Activated naive CD4-positive, alpha-beta T cell treated with anti-CD3 and anti-CD28 coated beads, Interleukin-2, amount 10 ng/mL, durations not matched to agents 7 days and 5 days (primary cell): ENCODE data around the gene FSTL4.
A peak's percentile ranks its signal among the peaks of the same experiment; 100 is the strongest.
"Not testable (repeated sequence)": the region's sequence is repeated elsewhere in the genome, so short reads cannot be mapped to it uniquely, and the experiment has no call there.

Source experiments
- CTCF ChIA-PET: fragments of 350-600 bp; sonication (Branson Sonifier 250); formaldehyde crosslinking; loops from one replicate; lab custom pipeline; 2021; ENCODE audit warnings: antibody characterized with exemption; lab: Charles Lee
- DNase-seq: peaks from one replicate; pipeline ENCODE4 v3.0.0-alpha.2; 2020
- H3K27ac Mint-ChIP-seq: one replicate; pipeline ENCODE4 v1.8.0; 2021; ENCODE audit warnings: mild to moderate bottlenecking, moderate library complexity, mixed read lengths
- H3K27me3 Mint-ChIP-seq: one replicate; pipeline ENCODE4 v1.8.0; 2021; ENCODE audit warnings: mild to moderate bottlenecking, mixed read lengths
- H3K36me3 Mint-ChIP-seq: one replicate; pipeline ENCODE4 v1.8.0; 2021; ENCODE audit warnings: mixed read lengths
- H3K4me1 Mint-ChIP-seq: one replicate; pipeline ENCODE4 v1.8.0; 2021; ENCODE audit warnings: mixed read lengths
- H3K4me3 Mint-ChIP-seq: one replicate; pipeline ENCODE4 v1.8.0; 2021; ENCODE audit warnings: mild to moderate bottlenecking, moderate library complexity, mixed read lengths
- H3K9me3 Mint-ChIP-seq: one replicate; pipeline ENCODE4 v1.8.0; 2021; ENCODE audit warnings: mixed read lengths

Gene FSTL4

DNA sequence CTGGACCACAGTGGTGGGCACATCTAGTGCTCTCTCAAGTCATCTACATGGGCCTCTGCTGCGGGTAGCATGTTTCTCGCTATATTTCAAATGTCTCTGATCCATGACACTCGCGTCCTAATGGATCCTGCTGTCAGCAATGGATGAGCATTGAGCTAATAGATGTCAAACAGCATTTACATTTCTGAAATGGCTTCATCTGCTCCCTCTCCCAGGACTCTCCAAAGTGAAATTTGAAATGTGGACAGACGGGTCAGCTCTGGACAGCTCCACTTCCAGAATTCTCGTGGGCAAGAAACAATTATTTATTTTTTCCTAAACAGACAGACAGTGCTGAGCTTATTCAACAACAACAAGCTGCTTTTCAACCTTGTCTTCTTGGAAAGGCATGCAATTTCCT is 58.1 kb downstream of the FSTL4 start:
- Mint-ChIP-seq H3K27me3 (peaks cover 48% of the 10 kb centered on the region), H3K9me3 (no peaks in the 10 kb centered on the region), H3K4me3 (no peak overlapping the region), H3K36me3 (no peaks in the 10 kb centered on the region), H3K27ac (no peak overlapping the region), H3K4me1 (no peaks in the 10 kb centered on the region)
- DNase-seq: no peak
- CTCF ChIA-PET: no interaction called here

DNA sequence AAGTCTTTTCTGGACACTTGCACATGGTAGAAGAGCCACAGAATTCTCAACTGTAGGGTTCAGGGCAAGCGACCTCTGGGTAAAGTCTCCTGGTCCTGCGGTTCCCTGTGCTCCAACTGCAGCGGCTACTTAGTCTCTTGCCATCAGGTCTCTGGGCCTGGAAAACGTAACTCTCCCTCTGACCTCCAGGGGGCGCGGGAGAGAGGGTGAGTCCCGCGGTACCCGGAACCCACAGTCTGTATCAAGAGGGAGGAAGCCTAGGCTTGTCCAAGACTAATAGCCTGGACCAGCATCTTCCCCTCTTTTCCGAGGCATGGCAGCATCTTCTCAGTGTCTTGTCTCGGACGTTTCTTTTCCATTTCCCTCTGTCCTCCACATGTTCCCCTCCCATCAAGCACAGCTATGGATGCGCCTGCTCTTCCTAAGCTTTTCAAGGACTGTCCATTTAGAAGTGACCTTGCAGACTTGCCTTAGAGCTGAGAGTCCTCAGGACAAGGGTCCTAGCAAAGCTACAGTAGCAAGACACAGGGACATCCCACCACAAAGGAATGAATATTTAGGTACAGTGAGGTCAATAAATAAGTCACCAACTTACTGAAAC is 59.3 kb downstream of the FSTL4 start:
- no peaks in the 10 kb centered on the region for H3K36me3 Mint-ChIP-seq
- H3K27me3 Mint-ChIP-seq: peaks cover 39% of the 10 kb centered on the region
- no peak overlapping the region for H3K4me3 Mint-ChIP-seq
- CTCF ChIA-PET: interaction anchor here (0.8 to 1.5 kb wide), 6 partner anchors 23 to 392 kb away, joined by 3 to 4 read pairs (median 3); partner anchors contain the start of gene FSTL4
- no peak overlapping the region for H3K27ac Mint-ChIP-seq
- no peaks in the 10 kb centered on the region for H3K9me3 Mint-ChIP-seq
- DNase-seq: peak; percentile 73
- no peaks in the 10 kb centered on the region for H3K4me1 Mint-ChIP-seq

DNA sequence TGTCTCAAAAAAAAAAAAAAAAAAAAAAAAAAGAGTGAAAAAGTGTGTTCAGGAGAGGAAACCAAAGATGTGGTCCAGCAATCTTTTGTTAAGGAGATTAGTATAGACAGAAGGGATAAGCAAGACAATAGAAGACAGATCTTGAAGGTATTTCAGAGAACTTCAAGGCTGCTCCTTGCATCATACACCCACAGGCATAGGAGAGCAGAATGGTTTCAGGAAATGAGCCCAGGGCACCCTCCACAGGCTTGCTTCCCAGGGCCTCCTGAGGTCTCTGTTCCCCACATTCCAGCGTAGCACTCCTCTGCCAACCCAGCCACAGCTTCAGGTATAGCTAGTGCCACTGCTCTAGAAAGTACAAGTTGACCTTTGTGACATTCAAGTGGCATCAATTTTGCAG is 65.8 kb downstream of the FSTL4 start:
- H3K4me1 Mint-ChIP-seq: no peaks in the 10 kb centered on the region
- no peak overlapping the region for H3K27ac Mint-ChIP-seq
- CTCF ChIA-PET: no interaction called here
- H3K9me3 Mint-ChIP-seq: no peaks in the 10 kb centered on the region
- DNase-seq: no peak
- H3K36me3 Mint-ChIP-seq: no peaks in the 10 kb centered on the region
- H3K4me3 Mint-ChIP-seq: no peak overlapping the region
- H3K27me3 Mint-ChIP-seq: peaks cover 25% of the 10 kb centered on the region

DNA sequence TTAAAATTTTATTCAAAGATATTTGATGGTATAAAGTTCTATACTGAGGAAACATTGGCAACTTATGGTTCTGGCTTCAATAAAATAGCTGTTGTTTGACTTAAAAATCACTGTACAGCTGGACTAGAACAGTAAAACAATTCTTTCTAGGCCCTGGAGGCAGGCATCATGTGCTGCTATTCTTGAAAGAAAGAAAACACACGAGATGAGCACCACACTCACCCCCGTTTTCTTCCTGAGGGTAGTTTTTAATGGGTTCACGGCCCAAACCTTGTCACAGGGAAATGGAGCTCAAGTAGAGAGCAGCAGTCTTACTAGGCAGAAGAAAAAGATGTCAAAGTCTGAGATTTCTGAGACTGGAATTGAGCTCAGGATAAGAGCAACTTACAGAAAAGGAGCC is 68.0 kb downstream of the FSTL4 start:
- no peaks in the 10 kb centered on the region for H3K4me1 Mint-ChIP-seq
- CTCF ChIA-PET: no interaction called here
- peaks cover 38% of the 10 kb centered on the region for H3K27me3 Mint-ChIP-seq
- no peak for DNase-seq
- no peaks in the 10 kb centered on the region for H3K9me3 Mint-ChIP-seq
- H3K27ac Mint-ChIP-seq: no peak overlapping the region
- no peak overlapping the region for H3K4me3 Mint-ChIP-seq
- no peaks in the 10 kb centered on the region for H3K36me3 Mint-ChIP-seq

DNA sequence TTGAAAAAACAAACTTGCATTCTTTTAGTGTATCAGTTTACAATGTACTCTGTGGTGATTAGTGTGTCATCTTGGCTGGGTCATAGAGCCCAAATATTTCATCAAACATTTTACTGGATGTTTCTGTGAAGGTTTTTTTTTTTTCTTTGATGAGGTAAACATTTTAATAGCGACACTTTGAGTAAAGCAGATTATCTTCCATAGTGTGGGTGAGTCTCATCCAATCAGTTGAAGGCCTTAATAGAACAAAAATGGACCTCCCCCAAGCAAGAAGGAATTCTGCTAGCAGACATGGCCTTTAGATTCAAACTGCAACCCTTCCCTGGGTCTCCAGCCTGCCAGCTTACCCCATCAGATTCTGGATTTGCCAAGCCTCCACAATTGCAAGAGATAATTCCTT is 72.5 kb downstream of the FSTL4 start:
- Mint-ChIP-seq H3K4me1 (no peaks in the 10 kb centered on the region), H3K9me3 (no peaks in the 10 kb centered on the region), H3K27me3 (peaks cover 32% of the 10 kb centered on the region), H3K36me3 (no peaks in the 10 kb centered on the region), H3K4me3 (no peak overlapping the region), H3K27ac (no peak overlapping the region)
- DNase-seq: no peak
- CTCF ChIA-PET: interaction anchor here (1.0 kb wide), 1 partner anchor 10 kb away, joined by 6 read pairs; no protein-coding TSS in a partner anchor

DNA sequence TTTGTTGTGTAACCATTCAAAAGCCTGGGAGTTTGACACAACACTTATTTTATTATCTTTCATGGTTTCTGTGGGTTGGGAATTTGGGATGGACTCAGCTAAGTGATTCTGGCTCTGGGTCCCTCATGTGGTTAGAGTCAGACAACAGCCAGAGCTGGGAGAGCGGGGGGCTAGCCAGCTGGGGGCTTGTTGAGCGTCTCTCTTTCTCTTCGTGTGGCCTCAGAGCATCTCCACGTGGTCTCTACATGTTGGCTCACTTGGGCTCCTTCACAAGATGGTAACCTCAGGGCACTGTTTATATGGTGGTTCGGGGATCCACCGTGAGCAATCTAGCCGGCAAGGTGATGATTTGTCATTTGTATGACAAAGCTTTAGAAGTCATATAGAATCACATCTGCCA is 73.6 kb downstream of the FSTL4 start:
- CTCF ChIA-PET: interaction anchor here (1.0 kb wide), 1 partner anchor 11 kb away, joined by 6 read pairs; no protein-coding TSS in a partner anchor
- Mint-ChIP-seq H3K36me3 (no peaks in the 10 kb centered on the region), H3K27me3 (peaks cover 32% of the 10 kb centered on the region), H3K4me1 (no peaks in the 10 kb centered on the region), H3K4me3 (no peak overlapping the region), H3K9me3 (no peaks in the 10 kb centered on the region), H3K27ac (no peak overlapping the region)
- no peak for DNase-seq

DNA sequence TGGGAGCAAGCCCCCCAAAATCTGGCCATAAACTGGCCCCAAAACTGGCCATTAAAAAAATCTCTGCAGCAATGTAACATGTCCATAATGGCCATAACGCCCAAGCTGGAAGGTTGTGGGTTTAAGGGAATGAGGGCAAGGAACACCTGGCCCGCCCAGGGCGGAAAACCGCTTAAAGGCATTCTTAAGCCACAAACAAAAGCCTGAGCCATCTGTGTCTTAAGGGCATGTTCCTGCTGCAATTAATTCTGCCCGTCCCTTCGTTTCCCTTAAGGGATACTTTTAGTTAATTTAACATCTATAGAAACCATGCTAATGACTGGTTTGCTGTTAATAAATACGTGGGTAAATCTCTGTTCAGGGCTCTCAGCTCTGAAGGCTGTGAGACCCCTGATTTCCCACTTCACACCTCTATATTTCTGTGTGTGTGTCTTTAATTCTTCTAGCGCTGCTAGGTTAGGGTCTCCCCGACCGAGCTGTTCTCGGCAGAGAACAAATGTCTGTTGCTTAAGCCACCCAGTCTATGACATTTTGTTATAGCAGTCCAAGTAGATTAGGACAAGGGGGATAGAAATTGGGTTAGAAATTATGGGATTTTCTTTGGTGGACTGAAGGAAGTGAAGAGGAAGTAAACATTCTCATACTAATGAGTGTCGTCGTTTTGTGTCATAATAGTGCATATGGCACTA is 77.0 kb downstream of the FSTL4 start:
- not testable (repeated sequence) for DNase-seq
- peaks cover 16% of the 10 kb centered on the region for H3K27me3 Mint-ChIP-seq

DNA sequence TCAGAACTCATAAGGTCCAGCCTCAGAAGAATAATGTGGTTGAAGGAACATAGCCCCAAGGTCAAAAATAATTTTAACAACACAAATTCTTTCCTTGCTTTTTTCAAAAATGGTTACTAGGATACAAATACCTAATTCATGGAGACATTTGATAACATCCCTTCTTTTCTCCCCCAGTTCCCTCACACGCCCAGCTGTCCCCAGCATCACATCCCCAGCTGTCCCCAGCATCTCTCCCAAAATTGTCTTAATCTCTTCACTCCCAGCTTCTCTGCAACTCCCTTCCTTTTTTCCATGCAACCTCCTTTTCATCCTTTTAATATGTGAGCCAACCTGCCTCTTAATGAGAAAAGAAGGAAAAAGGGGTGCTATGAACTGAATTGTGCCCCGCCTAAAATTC is 77.8 kb downstream of the FSTL4 start:
- Mint-ChIP-seq H3K27ac (no peak overlapping the region), H3K4me3 (no peak overlapping the region), H3K36me3 (no peaks in the 10 kb centered on the region), H3K9me3 (no peaks in the 10 kb centered on the region), H3K4me1 (no peaks in the 10 kb centered on the region), H3K27me3 (peaks cover 10% of the 10 kb centered on the region)
- CTCF ChIA-PET: no interaction called here
- DNase-seq: no peak

More for the DNA sequence above, 77.0 kb downstream of the FSTL4 start:
- H3K9me3 Mint-ChIP-seq, CTCF ChIA-PET, H3K4me3 Mint-ChIP-seq, H3K36me3 Mint-ChIP-seq, H3K27ac Mint-ChIP-seq, H3K4me1 Mint-ChIP-seq: not testable (repeated sequence)

DNA sequence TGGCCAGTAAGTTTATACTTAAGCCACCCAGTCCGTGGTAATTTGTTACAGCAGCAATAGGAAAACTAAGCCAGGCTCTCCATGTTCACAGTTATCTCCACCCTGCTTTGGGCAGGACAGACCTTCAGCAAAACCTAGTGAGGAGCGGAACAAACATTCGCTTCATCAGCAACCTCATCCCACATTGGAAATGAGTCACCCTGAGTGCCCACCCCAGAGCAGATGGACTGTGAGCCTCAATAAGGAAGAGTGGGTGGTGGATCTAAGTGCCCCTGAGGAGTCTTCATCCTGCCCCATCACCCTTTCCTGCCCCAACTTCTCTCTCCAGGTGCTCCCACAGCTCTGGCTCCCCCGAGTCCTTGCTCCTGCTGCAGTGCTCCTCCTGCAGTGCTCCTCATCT is 78.8 kb downstream of the FSTL4 start:
- no peaks in the 10 kb centered on the region for H3K4me1 Mint-ChIP-seq
- no peak for DNase-seq
- no peaks in the 10 kb centered on the region for H3K36me3 Mint-ChIP-seq
- CTCF ChIA-PET: no interaction called here
- H3K27ac Mint-ChIP-seq: no peak overlapping the region
- H3K4me3 Mint-ChIP-seq: no peak overlapping the region
- peaks cover under 1% of the 10 kb centered on the region for H3K27me3 Mint-ChIP-seq
- no peaks in the 10 kb centered on the region for H3K9me3 Mint-ChIP-seq

DNA sequence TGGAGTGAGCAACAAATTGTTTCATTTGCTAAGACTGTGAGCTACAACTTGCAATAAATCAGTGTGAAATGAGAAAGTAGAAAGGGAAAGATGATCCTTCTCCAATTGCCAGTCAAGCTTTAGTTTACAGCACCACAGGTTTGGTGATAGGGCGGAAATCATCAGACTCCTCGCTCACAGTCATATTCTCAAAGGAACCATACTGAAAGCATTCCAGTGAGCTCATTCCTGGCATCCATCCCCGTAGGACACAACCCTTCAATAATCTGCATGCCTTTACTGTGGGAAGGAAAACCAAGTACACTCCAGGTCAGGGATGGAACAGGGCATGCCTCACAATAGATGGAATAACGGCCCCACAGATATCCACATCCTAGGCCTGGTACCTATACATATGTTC is 80.7 kb downstream of the FSTL4 start:
- no peaks in the 10 kb centered on the region for H3K36me3 Mint-ChIP-seq
- CTCF ChIA-PET: no interaction called here
- no peak overlapping the region for H3K27ac Mint-ChIP-seq
- DNase-seq: no peak
- no peaks in the 10 kb centered on the region for H3K4me1 Mint-ChIP-seq
- H3K4me3 Mint-ChIP-seq: no peak overlapping the region
- no peaks in the 10 kb centered on the region for H3K9me3 Mint-ChIP-seq
- H3K27me3 Mint-ChIP-seq: no peaks in the 10 kb centered on the region

DNA sequence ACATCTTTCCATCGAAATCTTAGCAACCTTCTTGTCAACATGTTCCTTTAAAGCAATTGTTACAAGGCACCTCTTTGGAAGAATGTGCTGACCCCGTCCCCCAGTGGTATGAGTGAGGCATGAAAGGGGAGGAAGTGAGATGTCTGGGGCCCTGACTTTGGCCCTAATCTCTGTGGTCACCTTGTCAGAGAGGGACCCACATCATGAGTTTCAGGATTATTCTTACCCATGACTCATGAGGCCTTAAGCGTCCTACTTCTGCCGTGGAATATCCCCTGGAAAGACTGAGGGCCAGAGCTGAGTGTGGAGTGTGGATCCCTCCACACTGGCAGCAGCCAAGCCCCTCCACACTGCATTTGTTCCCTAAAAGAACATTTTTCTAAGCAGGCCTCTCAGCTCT is 81.2 kb downstream of the FSTL4 start:
- DNase-seq: no peak
- no peak overlapping the region for H3K4me3 Mint-ChIP-seq
- no peaks in the 10 kb centered on the region for H3K4me1 Mint-ChIP-seq
- CTCF ChIA-PET: no interaction called here
- no peaks in the 10 kb centered on the region for H3K36me3 Mint-ChIP-seq
- no peak overlapping the region for H3K27ac Mint-ChIP-seq
- H3K27me3 Mint-ChIP-seq: no peaks in the 10 kb centered on the region
- H3K9me3 Mint-ChIP-seq: no peaks in the 10 kb centered on the region

DNA sequence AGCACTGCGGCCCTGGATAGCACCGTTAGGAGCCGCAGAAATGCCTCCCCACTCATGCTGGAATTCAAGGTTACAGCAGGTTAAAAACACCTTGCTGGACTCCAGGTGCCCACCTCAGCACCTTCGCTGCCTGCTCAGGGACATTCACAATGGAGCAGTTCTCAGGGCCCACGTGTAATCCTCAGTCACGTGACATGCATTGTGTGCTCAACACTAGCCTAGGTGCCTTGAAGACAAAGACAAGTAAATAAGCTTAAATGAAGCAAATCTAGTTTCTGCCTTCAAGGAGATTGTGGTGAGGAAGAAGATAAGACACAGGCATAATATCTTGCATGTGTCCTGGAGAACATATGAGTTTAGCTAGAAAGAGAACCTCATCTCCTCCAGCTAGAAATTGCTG is 82.1 kb downstream of the FSTL4 start:
- Mint-ChIP-seq H3K27me3 (no peaks in the 10 kb centered on the region), H3K27ac (no peak overlapping the region), H3K4me3 (no peak overlapping the region), H3K9me3 (no peaks in the 10 kb centered on the region), H3K36me3 (no peaks in the 10 kb centered on the region), H3K4me1 (no peaks in the 10 kb centered on the region)
- CTCF ChIA-PET: no interaction called here
- no peak for DNase-seq

DNA sequence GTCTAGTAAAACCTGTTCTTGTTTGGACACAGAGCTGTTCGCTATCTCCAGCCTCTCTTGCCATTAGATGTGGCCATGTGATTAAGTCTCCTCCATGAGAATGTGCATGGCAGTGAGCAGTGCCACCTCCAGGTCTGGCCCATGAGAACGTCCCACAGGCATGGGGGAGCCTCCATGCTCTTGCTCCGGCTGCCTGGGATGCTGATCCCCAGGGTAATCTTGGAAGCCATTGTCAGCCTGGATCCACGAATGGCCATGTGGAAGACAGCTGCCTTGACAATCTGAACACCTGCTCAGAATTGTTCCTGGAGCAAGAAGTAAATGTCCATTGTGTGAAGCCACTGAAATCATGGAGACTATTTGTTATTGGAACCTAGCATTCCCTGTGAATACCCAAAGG is 83.5 kb downstream of the FSTL4 start:
- H3K27ac Mint-ChIP-seq: no peak overlapping the region
- H3K4me3 Mint-ChIP-seq: no peak overlapping the region
- CTCF ChIA-PET: no interaction called here
- H3K36me3 Mint-ChIP-seq: no peaks in the 10 kb centered on the region
- DNase-seq: no peak
- H3K4me1 Mint-ChIP-seq: no peaks in the 10 kb centered on the region
- no peaks in the 10 kb centered on the region for H3K27me3 Mint-ChIP-seq
- no peaks in the 10 kb centered on the region for H3K9me3 Mint-ChIP-seq

DNA sequence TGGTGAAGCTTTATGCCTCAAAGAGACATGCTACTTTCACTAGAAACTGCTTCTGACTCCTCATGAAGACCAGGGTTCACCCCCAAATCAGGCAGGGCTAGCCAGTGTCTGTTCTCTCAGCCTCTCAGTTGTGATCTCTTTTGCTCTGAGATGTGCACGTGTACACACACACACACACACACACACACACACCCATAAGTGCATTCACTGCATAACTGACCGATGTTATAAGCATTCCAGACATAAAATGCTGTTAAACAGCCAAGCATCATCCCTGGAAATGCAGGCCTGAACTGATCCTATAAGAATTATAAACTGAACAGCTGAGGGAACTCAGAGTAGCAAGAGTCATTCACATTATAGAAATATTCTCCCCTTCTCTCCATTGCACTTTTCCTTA is 85.0 kb downstream of the FSTL4 start:
- CTCF ChIA-PET: no interaction called here
- H3K36me3 Mint-ChIP-seq: no peaks in the 10 kb centered on the region
- no peaks in the 10 kb centered on the region for H3K4me1 Mint-ChIP-seq
- H3K27ac Mint-ChIP-seq: no peak overlapping the region
- H3K27me3 Mint-ChIP-seq: peaks cover 4% of the 10 kb centered on the region
- H3K4me3 Mint-ChIP-seq: no peak overlapping the region
- H3K9me3 Mint-ChIP-seq: no peaks in the 10 kb centered on the region
- no peak for DNase-seq

DNA sequence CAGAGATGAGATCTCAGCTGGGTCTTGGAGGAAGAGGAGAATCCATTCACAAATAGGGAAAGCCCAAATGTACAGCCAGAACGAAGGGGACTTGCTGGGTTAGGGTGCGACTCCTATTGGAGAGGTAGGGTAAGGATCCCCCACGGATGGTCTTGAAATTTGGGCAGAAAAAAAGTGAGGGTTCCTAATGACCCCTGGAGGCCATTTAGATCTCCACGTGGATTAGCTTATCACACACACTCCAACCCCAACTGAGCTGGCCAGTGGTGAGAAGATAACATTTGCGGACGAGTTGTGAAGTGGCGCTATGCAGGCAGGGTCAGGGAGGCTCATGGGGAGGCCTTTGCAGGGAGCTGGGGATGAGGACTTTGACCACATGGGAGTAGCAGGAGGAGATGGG is 86.0 kb downstream of the FSTL4 start:
- no peaks in the 10 kb centered on the region for H3K9me3 Mint-ChIP-seq

More for the DNA sequence above, 86.0 kb downstream of the FSTL4 start:
- Mint-ChIP-seq H3K4me3 (no peak overlapping the region), H3K36me3 (no peaks in the 10 kb centered on the region), H3K4me1 (no peaks in the 10 kb centered on the region), H3K27me3 (peaks cover 4% of the 10 kb centered on the region), H3K27ac (no peak overlapping the region)
- no peak for DNase-seq
- CTCF ChIA-PET: interaction anchor here (1.9 kb wide), 1 partner anchor 103 kb away, joined by 6 read pairs; no protein-coding TSS in a partner anchor
